HT-29 (cell line): ENCODE results near the gene DIAPH3. TPM values are rescaled to one million over a fixed set of nuclear protein-coding genes. Genes with fewer than 3 reads are reported as not detected.

ENCODE experiments used
- DNase-seq: peaks from one replicate; pipeline ENCODE4 v3.0.0-alpha.2; 2015; ENCODE audit warnings: low spot score
- total RNA-seq: library from RNA; depleted of rRNA; stranded (reverse); fragments of >200 nt; shearing (Covaris generic); gene quantifications from 2 replicates; pipeline ENCODE4 v1.2.3, GENCODE V29; 2014

The DIAPH3 gene
- total RNA-seq, 1 experiment from 2014 or later, result 7.9 TPM

- DNase-seq, result no peak
Observed at GRCh38 chr13:59873309-59873708, 290.4 kb downstream of the DIAPH3 start.

GRCh38 chr13:59867867-59868266, 295.9 kb downstream of the DIAPH3 start:
- no peak for DNase-seq

DNA sequence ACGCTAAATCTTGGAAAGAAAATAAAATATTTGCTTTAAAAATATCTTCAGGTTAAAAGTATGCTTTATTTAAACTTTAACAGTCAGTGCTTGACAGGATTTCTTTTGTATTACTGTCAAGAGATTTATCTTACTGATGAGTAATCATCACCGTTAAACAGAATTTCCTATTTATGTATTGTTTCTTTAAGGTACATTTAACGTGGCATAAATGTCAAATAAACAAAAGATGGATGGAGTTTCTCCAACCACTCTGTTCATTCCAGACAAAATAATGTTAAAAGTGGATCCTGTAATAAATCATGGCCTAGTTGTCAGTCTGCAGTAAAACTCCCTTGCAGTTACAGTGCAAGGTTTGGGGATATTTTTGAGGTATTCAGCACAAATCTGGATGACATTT, 298.3 kb downstream of the DIAPH3 start:
- DNase-seq, result no peak

- no peak for DNase-seq
Observed at GRCh38 chr13:59863621-59864020, 300.1 kb downstream of the DIAPH3 start.

- DNase-seq, result no peak
Observed at GRCh38 chr13:59861676-59862075, 302.1 kb downstream of the DIAPH3 start.

DNA sequence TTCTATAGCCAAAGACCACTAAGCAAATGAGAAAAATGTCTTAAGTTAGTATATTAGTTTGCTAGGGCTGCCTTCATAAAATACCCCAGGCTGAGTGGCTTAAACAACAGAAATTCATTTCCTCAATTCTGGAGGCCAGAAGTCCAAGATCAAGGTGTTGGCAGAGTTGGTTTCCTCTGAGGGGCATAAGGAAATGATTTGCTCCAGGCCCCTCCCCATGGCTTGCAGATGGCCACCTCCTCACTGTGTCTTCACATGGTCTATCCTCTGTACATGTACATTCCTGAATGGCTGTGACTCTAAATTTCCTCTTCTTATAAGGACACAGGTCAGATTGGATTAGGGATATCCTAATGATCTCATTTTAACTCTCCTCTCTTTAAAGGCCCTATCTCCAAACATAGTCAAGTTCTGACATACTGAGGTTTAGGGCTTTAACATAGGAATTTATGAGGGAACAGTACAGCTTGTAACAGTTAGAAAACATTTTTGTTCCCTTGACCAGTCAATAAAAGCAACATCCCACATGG, 307.4 kb downstream of the DIAPH3 start:
- DNase-seq, result no peak

DNA sequence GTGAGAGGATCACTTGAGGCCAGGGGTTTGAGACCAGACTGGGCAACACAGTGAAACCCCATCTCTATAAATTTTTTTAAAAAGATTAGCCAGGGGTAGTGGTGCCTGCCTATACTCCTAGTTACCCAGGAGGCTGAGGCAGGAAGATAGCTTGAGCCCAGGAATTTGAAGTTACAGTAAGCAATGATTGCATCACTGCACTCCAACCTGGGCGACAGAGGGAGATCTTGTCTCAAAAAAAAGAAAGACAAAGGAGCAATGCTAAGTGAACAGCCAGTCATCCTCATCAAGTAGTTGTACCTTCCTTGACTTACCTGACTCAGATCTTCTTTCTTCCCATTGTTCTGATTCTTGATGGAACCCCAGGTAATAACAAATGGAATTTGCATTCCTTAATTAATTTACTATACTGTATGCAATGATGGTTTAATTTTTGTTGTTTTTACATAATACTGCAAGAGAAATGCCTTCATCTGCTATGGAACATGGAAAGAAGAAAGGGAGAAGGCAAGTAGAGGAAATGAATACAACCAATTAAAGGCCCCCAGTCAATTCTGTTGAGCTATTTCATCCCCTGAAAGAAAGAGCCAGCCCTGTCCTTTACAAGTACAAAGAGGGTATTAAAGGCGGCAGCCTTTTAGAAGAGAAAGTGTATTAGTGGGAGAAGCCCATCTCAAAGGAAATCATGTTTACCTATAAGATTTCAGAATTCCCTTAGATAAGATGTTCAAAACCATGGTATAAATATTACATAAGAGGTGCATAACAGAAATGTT, 316.7 kb downstream of the DIAPH3 start:
- DNase-seq, result no peak

DNA sequence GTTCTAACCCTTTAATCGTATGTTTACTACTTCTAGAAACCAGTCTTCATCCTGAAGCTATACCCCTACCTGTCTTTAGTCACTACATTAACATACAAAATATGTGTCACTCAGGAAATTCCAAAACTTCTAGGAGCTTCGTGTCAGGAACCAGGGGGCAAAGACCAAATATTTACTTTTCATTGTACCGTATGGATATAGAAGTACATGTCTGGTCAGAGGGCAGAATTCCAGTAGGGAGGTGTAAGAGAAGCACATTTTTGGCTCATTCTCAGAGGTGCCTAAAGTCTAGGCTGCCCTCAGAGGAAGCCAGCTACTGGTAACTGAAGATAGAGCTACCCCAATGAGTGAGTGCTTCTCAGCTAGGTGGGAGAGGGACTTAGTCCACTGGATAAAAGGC, 320.7 kb downstream of the DIAPH3 start:
- DNase-seq, result no peak

GRCh38 chr13:59842507-59842906, 321.2 kb downstream of the DIAPH3 start:
- DNase-seq, result no peak

DNA sequence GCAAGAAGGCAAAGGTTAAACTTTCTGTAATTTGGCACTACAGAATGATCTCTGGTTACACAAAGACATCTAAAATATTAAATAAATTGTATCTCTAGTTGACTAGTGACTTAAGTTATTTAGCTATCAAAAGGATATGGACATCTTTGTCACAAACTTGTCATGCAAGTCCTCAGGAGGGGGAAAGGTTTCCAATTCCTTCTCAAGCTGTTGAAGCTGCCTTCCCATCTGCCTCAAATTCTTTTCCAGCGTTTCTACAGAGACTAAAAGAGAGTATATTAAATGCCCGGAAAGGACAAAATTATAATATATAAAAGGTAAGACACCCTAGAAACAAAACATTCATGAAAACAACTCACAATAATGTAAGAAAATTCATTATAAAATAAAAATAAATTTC, 324.5 kb downstream of the DIAPH3 start:
- DNase-seq, result no peak

DNA sequence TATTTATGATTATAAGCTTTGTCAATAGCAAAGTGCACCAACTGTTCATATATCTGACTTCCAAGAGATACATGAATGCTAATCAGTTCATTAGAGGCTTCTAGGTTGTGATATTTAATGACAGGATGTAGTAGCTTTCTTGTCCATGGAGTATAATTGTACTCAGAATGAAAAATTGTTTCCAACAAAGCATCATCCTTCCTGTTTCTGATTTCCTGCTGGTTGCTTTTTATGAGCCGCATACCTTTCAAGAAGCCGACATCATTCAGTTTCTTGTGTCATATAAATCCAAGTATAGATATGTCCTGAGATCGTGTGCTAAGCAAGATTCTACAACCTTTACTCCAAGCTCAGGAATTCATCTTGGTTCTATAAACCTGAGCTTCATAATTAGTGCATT, 326.6 kb downstream of the DIAPH3 start:
- peak; percentile 78 for DNase-seq

- peak; percentile 28 for DNase-seq
Observed at GRCh38 chr13:59835569-59835968, 328.2 kb downstream of the DIAPH3 start.

DNA sequence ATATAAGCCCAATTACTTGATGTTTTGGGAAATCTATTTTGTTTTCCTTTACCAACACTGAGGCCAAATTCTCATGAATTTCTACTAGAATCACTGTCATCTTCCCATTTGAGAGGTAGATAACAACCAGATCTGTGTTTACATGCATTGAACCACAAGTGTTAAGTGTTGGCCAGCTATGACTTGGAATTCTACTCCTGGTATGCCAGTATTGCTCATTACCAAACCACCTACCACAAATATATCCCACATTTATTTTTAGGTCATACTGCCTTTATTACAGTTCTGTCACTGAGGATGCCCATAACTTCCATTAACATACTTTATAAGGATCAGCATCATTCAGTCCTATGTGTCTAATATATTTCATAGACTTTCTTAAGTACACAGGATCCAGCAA, 328.9 kb downstream of the DIAPH3 start:
- DNase-seq, result no peak

DNA sequence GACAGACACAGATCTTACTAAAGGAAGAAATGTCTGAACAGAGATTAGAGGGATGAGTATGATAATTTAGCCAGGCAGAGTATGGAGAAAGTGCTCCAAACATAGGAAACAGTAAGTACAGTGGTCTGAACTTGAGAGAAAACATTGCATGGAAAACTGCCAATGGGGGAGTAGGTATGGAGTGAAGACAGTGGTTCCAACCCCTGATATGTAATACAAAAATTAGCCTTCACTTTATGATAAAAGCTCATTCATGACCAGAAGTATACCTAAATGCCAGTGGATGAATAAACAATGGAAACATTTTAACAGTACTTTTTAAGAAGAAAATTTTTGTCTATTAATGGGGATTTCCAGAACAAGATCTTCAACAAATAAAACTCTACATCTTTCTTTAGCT, 334.0 kb downstream of the DIAPH3 start:
- no peak for DNase-seq

GRCh38 chr13:59823486-59823885, 340.2 kb downstream of the DIAPH3 start:
- no peak for DNase-seq

DNA sequence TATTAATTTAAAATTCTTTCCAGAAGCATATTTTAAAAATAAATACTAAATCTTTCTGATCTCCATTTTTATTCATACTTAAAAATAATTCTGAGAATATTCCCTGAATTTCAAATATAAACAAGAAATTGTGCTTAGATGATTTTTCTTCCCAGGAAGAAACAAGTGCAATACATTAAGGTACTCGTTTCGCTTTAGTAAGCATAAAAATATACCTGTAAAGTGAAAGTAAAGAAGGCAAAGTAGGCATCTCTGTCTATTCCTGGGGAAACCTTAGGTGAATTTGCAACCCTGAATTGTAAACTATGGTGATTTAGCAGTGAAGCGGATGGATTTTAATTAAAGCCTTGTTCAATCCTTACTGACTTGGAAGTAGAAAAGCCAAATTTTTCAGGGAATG, 354.2 kb downstream of the DIAPH3 start:
- no peak for DNase-seq

DNA sequence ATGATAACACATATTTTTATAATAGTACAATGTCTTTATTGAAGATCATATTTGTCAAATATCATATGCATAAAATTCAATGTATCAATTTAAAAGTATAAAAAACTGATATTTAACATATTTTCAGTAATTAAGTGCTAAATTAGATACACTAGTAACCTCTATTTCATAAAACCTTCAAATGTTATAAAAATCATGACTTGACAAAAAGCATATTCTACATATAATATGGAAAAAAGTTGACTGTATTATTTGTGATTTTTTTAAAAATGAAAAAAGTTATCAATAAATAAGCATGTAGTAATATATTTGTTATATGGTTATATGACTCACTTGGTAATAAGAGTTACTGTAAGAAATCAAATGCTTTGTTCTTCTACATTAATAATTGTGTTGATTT, 356.9 kb downstream of the DIAPH3 start:
- no peak for DNase-seq

GRCh38 chr13:59801107-59801880, 362.4 kb downstream of the DIAPH3 start:
- no peak for DNase-seq

- no peak for DNase-seq
Observed at GRCh38 chr13:59793107-59793506, 370.6 kb downstream of the DIAPH3 start.

GRCh38 chr13:59790626-59791025, 373.1 kb downstream of the DIAPH3 start:
- DNase-seq, result no peak

- no peak for DNase-seq
Observed at GRCh38 chr13:59789558-59789957, 374.2 kb downstream of the DIAPH3 start.

DNA sequence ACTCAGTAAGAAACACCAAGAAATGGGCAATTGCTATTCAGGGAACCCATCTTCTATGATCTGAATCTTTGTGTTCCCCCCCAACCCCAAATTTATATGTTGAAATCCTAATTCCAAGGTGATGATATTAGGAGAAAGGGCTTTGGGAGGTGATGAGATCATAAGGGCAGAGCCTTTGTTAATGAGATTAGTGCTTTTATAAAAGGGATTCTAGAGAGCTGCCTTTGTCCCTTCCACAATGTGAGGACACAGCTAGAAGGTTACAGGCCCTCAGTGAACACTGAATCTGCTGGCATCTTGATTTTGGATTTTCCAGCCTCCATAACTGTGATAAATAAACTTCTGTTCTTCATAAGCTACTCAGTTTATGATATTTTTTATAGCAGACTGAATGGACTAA, 376.0 kb downstream of the DIAPH3 start:
- no peak for DNase-seq

DNA sequence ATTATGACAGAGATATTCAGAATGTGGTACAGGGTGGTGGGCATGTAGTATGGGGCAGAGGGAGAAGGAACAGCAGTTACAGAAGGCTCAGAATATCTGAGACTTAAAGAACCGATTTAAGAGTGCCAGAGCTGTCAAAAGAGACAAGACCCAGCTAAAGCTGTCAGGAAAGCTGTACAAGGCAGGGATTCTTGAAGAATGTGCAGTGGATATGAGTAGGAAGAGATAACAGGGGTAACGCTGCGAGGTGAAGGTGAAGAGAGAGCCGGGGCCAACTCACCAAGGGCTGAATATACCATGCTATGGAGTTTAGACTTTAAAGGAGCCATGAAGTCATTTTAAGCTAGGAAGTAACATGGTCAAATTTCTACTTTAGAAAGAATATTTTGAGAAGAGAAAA, 381.0 kb downstream of the DIAPH3 start:
- no peak for DNase-seq
